DND-41 (cell line): ENCODE data around the gene PREX1.
"Not testable (repeated sequence)": the region's sequence is repeated elsewhere in the genome, so short reads cannot be mapped to it uniquely, and the experiment has no call there.

Experiments
- ATAC-seq: fragments of 200-7000 bp; cut with Tn5 transposase; 3 replicates; pipeline ENCODE4 v1.9.1; 2021; ENCODE audit warnings: low read depth; ENCODE audit not compliant: insufficient read depth
- DNase-seq: peaks from one replicate; pipeline ENCODE4 v3.0.0-alpha.2; 2020
- H2AFZ ChIP-seq: 2 replicates; pipeline ENCODE4 v1.6.0; 2012; ENCODE audit warnings: low read depth, low read length
- H3K27ac ChIP-seq: 2 replicates; pipeline ENCODE4 v1.5.1; 2012; ENCODE audit warnings: low read length, inconsistent platforms
- H3K27me3 ChIP-seq: fragments of 200-600 bp; sonication (generic); 2 replicates; pipeline ENCODE4 v1.6.0; 2012; ENCODE audit warnings: low read length, mild to moderate bottlenecking, inconsistent platforms; ENCODE audit not compliant: insufficient read depth, poor library complexity
- H3K36me3 ChIP-seq: 2 replicates; pipeline ENCODE4 v1.5.1; 2012; ENCODE audit warnings: low read length, inconsistent platforms; ENCODE audit not compliant: insufficient read depth
- H3K4me1 ChIP-seq: 2 replicates; pipeline ENCODE4 v1.5.1; 2012; ENCODE audit warnings: mild to moderate bottlenecking, low read length; ENCODE audit not compliant: insufficient read depth
- H3K4me2 ChIP-seq: 2 replicates; pipeline ENCODE4 v1.6.0; 2012; ENCODE audit warnings: mild to moderate bottlenecking, moderate library complexity, low read length, inconsistent platforms; ENCODE audit not compliant: insufficient read depth
- H3K4me3 ChIP-seq, 2 experiments: fragments of 200-600 bp in 1 of 2; shearing (Covaris generic) in 1 of 2; 2 replicates each; pipeline ENCODE4 v1.5.1; 2012 to 2016; ENCODE audit warnings: inconsistent platforms in 2 of 2, low read length in 2 of 2, mild to moderate bottlenecking in 2 of 2, low read depth in 1 of 2, moderate library complexity in 1 of 2
- H3K79me2 ChIP-seq: 2 replicates; pipeline ENCODE4 v1.6.0; 2012; ENCODE audit warnings: low read length, inconsistent platforms; ENCODE audit not compliant: insufficient read depth
- H3K9ac ChIP-seq: 2 replicates; pipeline ENCODE4 v1.6.0; 2012; ENCODE audit warnings: low read depth, mild to moderate bottlenecking, inconsistent platforms, low read length, moderate library complexity
- H3K9me3 ChIP-seq: 2 replicates; pipeline ENCODE4 v1.5.1; 2012; ENCODE audit warnings: low read length, moderate library complexity, mild to moderate bottlenecking, inconsistent platforms; ENCODE audit not compliant: insufficient read depth, severe bottlenecking
- H4K20me1 ChIP-seq: 2 replicates; pipeline ENCODE4 v1.6.0; 2012; ENCODE audit warnings: low read length; ENCODE audit not compliant: insufficient read depth
- EZH2 ChIP-seq: IDR thresholded peaks from 3 replicates; pipeline ENCODE4 v1.6.1; 2012; ENCODE audit warnings: borderline replicate concordance, low read depth, mild to moderate bottlenecking, moderate library complexity, low read length, inconsistent platforms; ENCODE audit not compliant: severe bottlenecking
- TF ChIP-seq, protein P1 (sequence below): IDR thresholded peaks from 2 replicates; pipeline ENCODE4 v1.5.1; 2012; ENCODE audit warnings: borderline replicate concordance, low read length, moderate library complexity, mild to moderate bottlenecking; ENCODE audit not compliant: poor library complexity, severe bottlenecking; ENCODE audit errors: extremely low read depth

Gene PREX1

DNA sequence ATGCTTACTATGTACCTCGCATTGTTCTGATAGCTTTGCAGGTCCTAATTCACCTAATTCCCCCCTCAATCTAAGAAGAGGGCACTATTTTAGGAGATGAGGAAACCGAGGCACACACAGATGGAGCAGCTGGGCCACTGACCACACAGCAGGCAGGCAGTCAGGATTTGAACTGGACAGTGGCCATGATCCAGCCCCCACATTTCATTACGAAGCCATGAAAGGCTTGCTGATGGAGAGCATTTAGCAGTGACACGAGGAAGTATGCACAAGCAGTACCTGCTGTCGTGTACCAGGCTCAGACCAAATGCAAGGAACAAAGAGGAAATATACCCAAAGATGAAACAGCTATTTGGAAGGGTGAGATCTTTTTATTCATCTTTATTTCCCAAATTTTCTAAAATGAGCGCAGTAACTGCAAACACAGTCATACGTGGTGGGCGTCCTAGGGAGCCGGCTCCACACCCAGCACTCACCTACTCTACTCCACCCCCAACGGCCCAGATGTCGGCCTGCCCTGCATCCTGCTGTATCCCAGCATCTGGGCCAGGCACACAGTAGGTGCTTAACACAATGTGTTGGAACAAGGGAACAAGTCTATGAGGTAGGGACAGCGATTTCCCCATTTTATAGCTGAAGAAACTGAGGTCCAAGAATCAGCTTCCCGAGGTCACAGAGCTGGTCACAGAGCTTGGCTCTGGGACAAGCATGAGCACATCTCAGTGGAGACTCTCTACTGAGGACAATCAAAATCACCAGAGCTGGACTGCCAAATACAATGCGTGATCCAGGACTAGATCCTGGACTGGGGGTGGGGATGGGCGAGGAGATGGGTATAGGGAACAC lies 15.0 kb downstream of the PREX1 start:
- Histone ChIP-seq H3K27ac (no peak overlapping the region), H3K79me2 (no peaks in the 10 kb centered on the region), H3K4me3 (no peak overlapping the region), H3K4me1 (no peaks in the 10 kb centered on the region), H3K27me3 (no peaks in the 10 kb centered on the region), H3K36me3 (no peaks in the 10 kb centered on the region), H3K4me2 (no peak overlapping the region), H2AFZ (no peak overlapping the region), H4K20me1 (no peaks in the 10 kb centered on the region), H3K9me3 (no peaks in the 10 kb centered on the region), H3K9ac (no peak overlapping the region)
- ATAC-seq = no peak
- TF ChIP-seq, protein P1, sequence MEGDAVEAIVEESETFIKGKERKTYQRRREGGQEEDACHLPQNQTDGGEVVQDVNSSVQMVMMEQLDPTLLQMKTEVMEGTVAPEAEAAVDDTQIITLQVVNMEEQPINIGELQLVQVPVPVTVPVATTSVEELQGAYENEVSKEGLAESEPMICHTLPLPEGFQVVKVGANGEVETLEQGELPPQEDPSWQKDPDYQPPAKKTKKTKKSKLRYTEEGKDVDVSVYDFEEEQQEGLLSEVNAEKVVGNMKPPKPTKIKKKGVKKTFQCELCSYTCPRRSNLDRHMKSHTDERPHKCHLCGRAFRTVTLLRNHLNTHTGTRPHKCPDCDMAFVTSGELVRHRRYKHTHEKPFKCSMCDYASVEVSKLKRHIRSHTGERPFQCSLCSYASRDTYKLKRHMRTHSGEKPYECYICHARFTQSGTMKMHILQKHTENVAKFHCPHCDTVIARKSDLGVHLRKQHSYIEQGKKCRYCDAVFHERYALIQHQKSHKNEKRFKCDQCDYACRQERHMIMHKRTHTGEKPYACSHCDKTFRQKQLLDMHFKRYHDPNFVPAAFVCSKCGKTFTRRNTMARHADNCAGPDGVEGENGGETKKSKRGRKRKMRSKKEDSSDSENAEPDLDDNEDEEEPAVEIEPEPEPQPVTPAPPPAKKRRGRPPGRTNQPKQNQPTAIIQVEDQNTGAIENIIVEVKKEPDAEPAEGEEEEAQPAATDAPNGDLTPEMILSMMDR = no peak
- TF ChIP-seq EZH2 = no peak
- no peak for DNase-seq

DNA sequence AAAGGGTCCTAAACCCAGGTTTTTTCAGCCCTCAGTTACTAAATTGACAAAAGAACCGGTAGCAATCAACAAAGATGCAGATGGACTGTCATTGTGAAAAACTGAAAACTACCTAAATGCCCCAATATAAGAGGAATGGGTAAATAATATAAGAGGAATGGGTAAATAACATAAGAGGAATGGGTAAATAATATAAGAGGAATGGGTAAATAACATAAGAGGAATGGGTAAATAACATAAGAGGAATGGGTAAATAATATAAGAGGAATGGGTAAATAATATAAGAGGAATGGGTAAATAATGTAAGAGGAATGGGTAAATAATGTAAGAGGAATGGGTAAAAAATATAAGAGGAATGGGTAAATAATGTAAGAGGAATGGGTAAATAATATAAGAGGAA lies 15.7 kb downstream of the PREX1 start:
- H3K79me2 ChIP-seq, H3K4me3 ChIP-seq, H3K9ac ChIP-seq, H3K4me1 ChIP-seq, H3K36me3 ChIP-seq, DNase-seq, ATAC-seq, H4K20me1 ChIP-seq, H2AFZ ChIP-seq, H3K27ac ChIP-seq, H3K27me3 ChIP-seq, H3K4me2 ChIP-seq, H3K9me3 ChIP-seq: not testable (repeated sequence)

DNA sequence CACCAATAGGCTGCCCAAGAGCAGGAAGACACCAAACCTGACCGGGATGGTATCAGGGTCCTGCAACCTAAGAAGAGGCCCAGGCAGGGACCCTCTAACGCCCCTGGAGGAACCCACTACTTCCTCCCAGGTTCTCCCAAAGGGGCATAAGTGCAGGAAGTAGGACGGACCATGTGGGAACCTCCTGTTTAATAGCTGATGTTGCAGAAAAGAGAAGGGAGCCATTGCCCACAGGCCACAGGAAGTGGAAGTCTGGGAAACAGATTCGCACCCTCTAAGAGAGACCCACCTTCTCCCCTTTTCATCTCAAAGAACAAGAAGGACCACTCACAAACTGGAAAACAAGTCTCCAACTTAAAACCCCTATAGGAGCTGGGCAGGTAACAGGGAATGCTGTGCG lies 18.1 kb downstream of the PREX1 start:
- no peak overlapping the region for H2AFZ ChIP-seq
- no peaks in the 10 kb centered on the region for H3K36me3 ChIP-seq
- H3K79me2 ChIP-seq = no peaks in the 10 kb centered on the region
- no peaks in the 10 kb centered on the region for H3K4me1 ChIP-seq
- ATAC-seq (0 out of 3 replicates have a peak, but pooled peaks have one; percentile 49), DNase-seq (no peak)
- no peaks in the 10 kb centered on the region for H4K20me1 ChIP-seq
- H3K4me3 ChIP-seq = no peak overlapping the region
- H3K9me3 ChIP-seq = peaks cover 2% of the 10 kb centered on the region
- TF ChIP-seq EZH2 = no peak
- TF ChIP-seq, protein P1 = no peak
- no peak overlapping the region for H3K4me2 ChIP-seq
- no peak overlapping the region for H3K27ac ChIP-seq
- H3K27me3 ChIP-seq = no peaks in the 10 kb centered on the region
- H3K9ac ChIP-seq = no peak overlapping the region

DNA sequence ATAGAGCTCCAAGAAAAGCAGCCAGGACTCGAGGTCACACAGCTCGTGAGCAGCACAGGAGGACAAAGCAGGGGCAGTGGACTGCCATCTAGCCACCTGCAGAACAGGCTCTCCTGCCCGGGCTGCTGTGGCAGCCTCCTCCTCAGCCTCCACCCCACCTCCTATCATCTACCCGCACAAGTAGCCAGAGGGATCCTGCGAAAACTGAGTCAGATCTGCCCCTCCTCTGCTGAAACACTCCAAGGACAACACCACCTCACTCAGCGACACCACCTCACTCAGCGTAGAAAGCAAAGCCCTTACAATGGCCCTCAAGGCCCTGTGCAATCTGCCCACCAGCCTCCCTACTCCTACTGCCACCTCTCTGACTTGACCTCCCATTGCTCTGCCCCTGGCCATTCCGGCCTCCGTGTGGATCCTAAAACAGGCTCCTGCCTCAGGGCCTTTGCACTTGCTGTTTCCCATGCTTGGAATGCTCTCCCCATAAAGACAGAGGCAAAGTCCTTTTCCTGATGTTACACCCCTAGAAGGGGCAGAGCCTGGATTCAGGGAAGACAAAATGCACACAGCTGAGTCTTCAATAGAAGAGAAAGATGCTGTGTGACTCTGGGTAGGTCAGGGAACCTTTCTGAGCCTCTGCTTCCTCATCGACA lies 19.3 kb downstream of the PREX1 start:
- no peak for DNase-seq
- no peak overlapping the region for H3K4me3 ChIP-seq
- H2AFZ ChIP-seq = no peak overlapping the region
- no peak overlapping the region for H3K4me2 ChIP-seq
- H3K27ac ChIP-seq = no peak overlapping the region
- no peaks in the 10 kb centered on the region for H3K27me3 ChIP-seq
- H3K9me3 ChIP-seq = peaks cover 2% of the 10 kb centered on the region
- H3K79me2 ChIP-seq = no peaks in the 10 kb centered on the region
- H3K36me3 ChIP-seq = no peaks in the 10 kb centered on the region
- no peak for TF ChIP-seq EZH2
- TF ChIP-seq, protein P1 = no peak
- no peaks in the 10 kb centered on the region for H3K4me1 ChIP-seq
- no peak for ATAC-seq
- H4K20me1 ChIP-seq = no peaks in the 10 kb centered on the region
- H3K9ac ChIP-seq = no peak overlapping the region
